HepG2 (cell line): ENCODE data around the gene PHKB.
"Not testable (repeated sequence)": the region's sequence is repeated elsewhere in the genome, so short reads cannot be mapped to it uniquely, and the experiment has no call there.

Experiments
- FOXJ3 ChIP-seq: sonication (generic); formaldehyde crosslinking; IDR thresholded peaks from 2 replicates; pipeline ENCODE4 v1.4.0; 2020; ENCODE audit warnings: missing genetic modification reagents, mild to moderate bottlenecking, borderline replicate concordance
- GABPA ChIP-seq, 2 experiments: IDR thresholded peaks; 2 replicates each; pipeline ENCODE4 v1.6.1; 2011 to 2016; ENCODE audit warnings: low read depth in 2 of 2, low read length in 1 of 2, missing biosample characterization in 1 of 2, missing genetic modification characterization in 1 of 2
- NBN ChIP-seq: fragments of 450-650 bp; conservative IDR thresholded peaks from 2 replicates; pipeline ENCODE4 v1.6.1; 2017
- NPAS2 ChIP-seq: sonication (generic); formaldehyde crosslinking; IDR thresholded peaks from 2 replicates; pipeline ENCODE4 v1.8.0; 2022; ENCODE audit warnings: mild to moderate bottlenecking, missing genetic modification reagents, borderline replicate concordance
- POLR2AphosphoS2 ChIP-seq: IDR thresholded peaks from 2 replicates; pipeline ENCODE4 v1.6.1; 2011; ENCODE audit warnings: low read depth, low read length, improper control_type of control experiment
- RFXANK ChIP-seq: IDR thresholded peaks from 2 replicates; pipeline ENCODE4 v1.6.1; 2016
- SRF ChIP-seq: IDR thresholded peaks from 2 replicates; pipeline ENCODE4 v1.6.1; 2011; ENCODE audit warnings: mild to moderate bottlenecking, low read depth, low read length, moderate library complexity
- ZBTB1 ChIP-seq: sonication (generic); formaldehyde crosslinking; IDR thresholded peaks from 2 replicates; pipeline ENCODE4 v1.4.0; 2020; ENCODE audit warnings: missing genetic modification reagents, borderline replicate concordance
- ZNF724P ChIP-seq: sonication (generic); formaldehyde crosslinking; IDR thresholded peaks from 2 replicates; pipeline ENCODE4 v1.8.0; 2022; ENCODE audit warnings: missing genetic modification reagents, borderline replicate concordance
- ZNF773 ChIP-seq: sonication (generic); formaldehyde crosslinking; IDR thresholded peaks from 2 replicates; pipeline ENCODE4 v1.4.0; 2020; ENCODE audit warnings: missing genetic modification reagents, borderline replicate concordance
- ZNF792 ChIP-seq: IDR thresholded peaks from 2 replicates; pipeline ENCODE4 v1.6.1; 2016
- TF ChIP-seq, protein P1 (sequence below): sonication (generic); formaldehyde crosslinking; IDR thresholded peaks from 2 replicates; pipeline ENCODE4 v1.9.0; 2021; ENCODE audit warnings: missing genetic modification reagents, borderline replicate concordance
- TF ChIP-seq, protein P2 (sequence below): sonication (generic); formaldehyde crosslinking; IDR thresholded peaks from 2 replicates; pipeline ENCODE4 v1.5.0; 2020; ENCODE audit warnings: mild to moderate bottlenecking, missing genetic modification reagents, moderate library complexity

DNA sequence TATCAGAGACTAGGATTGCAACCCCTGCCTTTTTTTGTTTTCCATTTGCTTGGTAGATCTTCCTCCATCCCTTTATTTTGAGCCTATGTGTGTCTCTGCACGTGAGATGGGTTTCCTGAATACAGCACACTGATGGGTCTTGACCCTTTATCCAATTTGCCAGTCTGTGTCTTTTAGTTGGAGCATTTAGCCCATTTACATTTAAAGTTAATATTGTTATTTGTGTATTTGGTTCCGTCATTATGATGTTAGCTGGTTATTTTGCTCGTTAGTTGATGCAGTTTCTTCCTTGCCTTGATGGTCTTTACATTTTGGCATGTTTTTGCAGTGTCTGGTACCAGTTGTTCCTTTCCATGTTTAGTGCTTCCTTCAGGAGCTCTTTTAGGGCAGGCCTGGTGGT, 220.4 kb downstream of the PHKB start:
- not testable (repeated sequence) for TF ChIP-seq POLR2AphosphoS2; NBN; FOXJ3; NPAS2 (CRISPR knock-in tag); GABPA (IDR thresholded peaks at IDR 0.05; ENCODE audit: low read depth, low read length); GABPA (CRISPR knock-in tag; IDR thresholded peaks at IDR 0.05; ENCODE audit: low read depth); ZNF724P (CRISPR knock-in tag); ZNF773 (CRISPR knock-in tag); SRF; ZNF792 (CRISPR knock-in tag); RFXANK (CRISPR knock-in tag); ZBTB1
- TF ChIP-seq, protein P1, sequence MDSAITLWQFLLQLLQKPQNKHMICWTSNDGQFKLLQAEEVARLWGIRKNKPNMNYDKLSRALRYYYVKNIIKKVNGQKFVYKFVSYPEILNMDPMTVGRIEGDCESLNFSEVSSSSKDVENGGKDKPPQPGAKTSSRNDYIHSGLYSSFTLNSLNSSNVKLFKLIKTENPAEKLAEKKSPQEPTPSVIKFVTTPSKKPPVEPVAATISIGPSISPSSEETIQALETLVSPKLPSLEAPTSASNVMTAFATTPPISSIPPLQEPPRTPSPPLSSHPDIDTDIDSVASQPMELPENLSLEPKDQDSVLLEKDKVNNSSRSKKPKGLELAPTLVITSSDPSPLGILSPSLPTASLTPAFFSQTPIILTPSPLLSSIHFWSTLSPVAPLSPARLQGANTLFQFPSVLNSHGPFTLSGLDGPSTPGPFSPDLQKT (CRISPR knock-in tag): not testable (repeated sequence)
- TF ChIP-seq, protein P2, sequence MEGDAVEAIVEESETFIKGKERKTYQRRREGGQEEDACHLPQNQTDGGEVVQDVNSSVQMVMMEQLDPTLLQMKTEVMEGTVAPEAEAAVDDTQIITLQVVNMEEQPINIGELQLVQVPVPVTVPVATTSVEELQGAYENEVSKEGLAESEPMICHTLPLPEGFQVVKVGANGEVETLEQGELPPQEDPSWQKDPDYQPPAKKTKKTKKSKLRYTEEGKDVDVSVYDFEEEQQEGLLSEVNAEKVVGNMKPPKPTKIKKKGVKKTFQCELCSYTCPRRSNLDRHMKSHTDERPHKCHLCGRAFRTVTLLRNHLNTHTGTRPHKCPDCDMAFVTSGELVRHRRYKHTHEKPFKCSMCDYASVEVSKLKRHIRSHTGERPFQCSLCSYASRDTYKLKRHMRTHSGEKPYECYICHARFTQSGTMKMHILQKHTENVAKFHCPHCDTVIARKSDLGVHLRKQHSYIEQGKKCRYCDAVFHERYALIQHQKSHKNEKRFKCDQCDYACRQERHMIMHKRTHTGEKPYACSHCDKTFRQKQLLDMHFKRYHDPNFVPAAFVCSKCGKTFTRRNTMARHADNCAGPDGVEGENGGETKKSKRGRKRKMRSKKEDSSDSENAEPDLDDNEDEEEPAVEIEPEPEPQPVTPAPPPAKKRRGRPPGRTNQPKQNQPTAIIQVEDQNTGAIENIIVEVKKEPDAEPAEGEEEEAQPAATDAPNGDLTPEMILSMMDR (CRISPR knock-in tag): not testable (repeated sequence)
